MCF 10A (cell line): Measurements from ENCODE around the gene FBXW5. TPM values are rescaled to one million over a fixed set of nuclear protein-coding genes. Genes with fewer than 3 reads are reported as not detected.
A peak's percentile ranks its signal among the peaks of the same experiment; 100 is the strongest.

ENCODE experiments used
- BruUV-seq: library from RNA; stranded (reverse); fragments of 400-500 nt; replicated peaks from 2 replicates; lab custom pipeline; 2021; lab: Mats Ljungman, UMichigan
- CTCF ChIA-PET: fragments of 300-600 bp; sonication (Branson Sonifier 250); formaldehyde crosslinking; extraction: SDS; loops from one replicate; lab custom pipeline; 2021; ENCODE audit warnings: antibody characterized with exemption, inconsistent platforms; lab: Yijun Ruan, JAX
- POLR2A ChIA-PET: fragments of 300-600, 350-650 bp; sonication (Branson Sonifier 250); formaldehyde crosslinking; extraction: SDS; loops from one replicate; lab custom pipeline; 2020; ENCODE audit warnings: antibody characterized with exemption, inconsistent platforms; lab: Yijun Ruan, JAX
- DNase-seq: peaks from one replicate; pipeline ENCODE4 v3.0.0-alpha.2; 2018; ENCODE audit not compliant: unreplicated experiment
- H3K27ac Mint-ChIP-seq: one replicate; pipeline ENCODE4 v1.8.0; 2022; ENCODE audit warnings: mild to moderate bottlenecking, low read depth, mixed read lengths; ENCODE audit not compliant: unreplicated experiment
- H3K27me3 Mint-ChIP-seq: one replicate; pipeline ENCODE4 v1.8.0; 2022; ENCODE audit warnings: mixed read lengths; ENCODE audit not compliant: insufficient read depth, unreplicated experiment
- H3K36me3 Mint-ChIP-seq: one replicate; pipeline ENCODE4 v1.8.0; 2022; ENCODE audit warnings: mild to moderate bottlenecking, moderate library complexity, mixed read lengths; ENCODE audit not compliant: insufficient read depth, unreplicated experiment
- H3K4me1 Mint-ChIP-seq: one replicate; pipeline ENCODE4 v1.8.0; 2022; ENCODE audit warnings: mixed read lengths; ENCODE audit not compliant: insufficient read depth, unreplicated experiment
- H3K4me3 Mint-ChIP-seq: one replicate; pipeline ENCODE4 v1.8.0; 2022; ENCODE audit warnings: mild to moderate bottlenecking, moderate library complexity, mixed read lengths; ENCODE audit not compliant: unreplicated experiment
- H3K9me3 Mint-ChIP-seq: one replicate; pipeline ENCODE4 v1.8.0; 2022; ENCODE audit warnings: mixed read lengths; ENCODE audit not compliant: unreplicated experiment
- intact Hi-C: fragments of 100-400 bp; cut with micrococcal nuclease; formaldehyde crosslinking; loops from 2 replicates; pipeline ENCODE4 v1.14.1; 2022
- total RNA-seq: library from RNA; stranded (reverse); gene quantifications from 2 replicates; pipeline ENCODE4 v1.2.3, GENCODE V29; 2022
- TF ChIP-seq, protein P1 (sequence below): fragments of 200-600 bp; IDR thresholded peaks from one replicate; pipeline ENCODE4 v1.8.0; 2022; ENCODE audit warnings: antibody characterized with exemption, mild to moderate bottlenecking; ENCODE audit not compliant: unreplicated experiment

Gene FBXW5
- total RNA-seq, 1 experiment from 2014 or later, result 100 TPM

DNA sequence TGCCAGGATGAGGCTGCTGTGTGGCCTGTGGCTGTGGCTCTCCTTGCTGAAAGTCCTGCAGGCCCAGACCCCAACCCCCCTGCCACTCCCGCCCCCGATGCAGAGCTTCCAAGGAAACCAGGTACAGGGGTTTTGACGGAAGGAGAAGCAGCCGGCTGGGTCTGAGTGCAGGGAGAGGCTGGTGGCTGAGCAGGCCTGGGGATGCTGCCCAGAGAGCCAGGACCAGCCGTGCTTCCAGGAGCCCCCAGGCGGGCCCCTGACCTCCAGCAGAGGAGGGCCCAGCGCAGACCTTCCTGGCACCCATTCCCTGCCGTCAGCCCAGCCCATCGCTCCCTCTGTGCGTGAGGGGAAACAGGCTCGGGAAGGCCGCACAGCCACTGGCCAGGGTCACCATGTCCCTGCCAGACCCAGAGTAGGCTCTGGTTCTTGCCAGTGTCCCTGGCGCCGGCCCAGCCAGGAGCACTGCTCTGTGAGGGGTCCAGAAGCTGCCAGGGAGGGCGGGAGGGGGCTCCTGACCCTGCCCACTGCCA is 7.8 kb upstream of the FBXW5 start:
- TF ChIP-seq, protein P1, sequence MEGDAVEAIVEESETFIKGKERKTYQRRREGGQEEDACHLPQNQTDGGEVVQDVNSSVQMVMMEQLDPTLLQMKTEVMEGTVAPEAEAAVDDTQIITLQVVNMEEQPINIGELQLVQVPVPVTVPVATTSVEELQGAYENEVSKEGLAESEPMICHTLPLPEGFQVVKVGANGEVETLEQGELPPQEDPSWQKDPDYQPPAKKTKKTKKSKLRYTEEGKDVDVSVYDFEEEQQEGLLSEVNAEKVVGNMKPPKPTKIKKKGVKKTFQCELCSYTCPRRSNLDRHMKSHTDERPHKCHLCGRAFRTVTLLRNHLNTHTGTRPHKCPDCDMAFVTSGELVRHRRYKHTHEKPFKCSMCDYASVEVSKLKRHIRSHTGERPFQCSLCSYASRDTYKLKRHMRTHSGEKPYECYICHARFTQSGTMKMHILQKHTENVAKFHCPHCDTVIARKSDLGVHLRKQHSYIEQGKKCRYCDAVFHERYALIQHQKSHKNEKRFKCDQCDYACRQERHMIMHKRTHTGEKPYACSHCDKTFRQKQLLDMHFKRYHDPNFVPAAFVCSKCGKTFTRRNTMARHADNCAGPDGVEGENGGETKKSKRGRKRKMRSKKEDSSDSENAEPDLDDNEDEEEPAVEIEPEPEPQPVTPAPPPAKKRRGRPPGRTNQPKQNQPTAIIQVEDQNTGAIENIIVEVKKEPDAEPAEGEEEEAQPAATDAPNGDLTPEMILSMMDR, result no peak
- intact Hi-C loops, result no loop called here
- ChIA-PET POLR2A (no interaction called here), CTCF (interaction anchor here (0.6 to 1.6 kb wide), 2 partner anchors 10 to 432 kb away, joined by 3 read pairs; no protein-coding TSS in a partner anchor)
- Mint-ChIP-seq H3K27me3 (no peaks in the 10 kb centered on the region), H3K36me3 (no peaks in the 10 kb centered on the region), H3K4me1 (no peaks in the 10 kb centered on the region), H3K4me3 (no peak overlapping the region), H3K9me3 (peaks cover 10% of the 10 kb centered on the region), H3K27ac (no peak overlapping the region)
- no TSS peak for BruUV-seq
- DNase-seq, result no peak

GRCh38 chr9:136951541-136952320 is 7.2 kb upstream of the FBXW5 start, which contains the start of gene LCN12:
Gene LCN12 (plus strand): TSS chr9:136952273. CDS start chr9:136952328, 55 bp downstream.
- H3K9me3 Mint-ChIP-seq, result peaks cover 6% of the 10 kb centered on the region
- H3K27me3 Mint-ChIP-seq, result no peaks in the 10 kb centered on the region
- H3K36me3 Mint-ChIP-seq, result no peaks in the 10 kb centered on the region
- ChIA-PET CTCF (interaction anchor here (0.6 kb wide), 2 partner anchors 158 to 433 kb away, joined by 3 to 6 read pairs; no protein-coding TSS in a partner anchor), POLR2A (no interaction called here)
- intact Hi-C loops, result no loop called here
- no peak for DNase-seq
- H3K27ac Mint-ChIP-seq, result no peak within 1 kb of the TSS
- no peak within 1 kb of the TSS for H3K4me3 Mint-ChIP-seq
- TF ChIP-seq, protein P1, result no peak
- no peaks in the 10 kb centered on the region for H3K4me1 Mint-ChIP-seq
- BruUV-seq, result no TSS peak

DNA sequence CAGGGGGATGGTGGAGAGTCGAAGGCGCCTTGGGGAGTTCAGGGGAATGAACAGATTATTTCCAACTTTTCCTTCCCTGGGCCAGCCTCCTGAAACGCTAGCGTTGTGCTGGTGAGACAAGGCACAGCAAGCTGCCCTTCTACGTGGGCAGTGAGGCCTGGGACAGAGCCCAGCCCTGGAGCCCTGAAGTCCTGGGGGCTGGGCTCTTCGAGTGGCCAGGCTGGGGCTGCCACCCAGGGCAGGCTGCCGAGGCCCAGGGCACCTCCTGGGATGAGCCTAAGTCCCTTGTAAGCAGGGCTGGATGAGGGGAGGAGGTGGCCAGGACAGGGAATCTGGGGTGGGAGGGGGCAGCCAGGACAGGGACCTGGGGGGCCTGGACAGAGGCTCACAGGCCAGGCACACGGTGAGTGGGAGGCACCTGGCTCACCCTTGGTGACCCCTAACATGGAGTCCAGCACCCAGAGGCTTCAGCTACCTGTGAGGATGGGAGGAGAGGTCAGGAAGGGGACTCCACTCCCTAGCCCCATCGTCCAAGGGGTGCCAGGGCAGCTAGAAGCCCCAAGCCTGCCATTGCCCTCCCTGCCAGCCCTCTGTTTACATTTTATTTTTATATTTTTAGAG is 6.2 kb upstream of the FBXW5 start:
- H3K27me3 Mint-ChIP-seq, result no peaks in the 10 kb centered on the region
- no peaks in the 10 kb centered on the region for H3K36me3 Mint-ChIP-seq
- no peaks in the 10 kb centered on the region for H3K4me1 Mint-ChIP-seq
- ChIA-PET CTCF (interaction anchor here (0.6 to 1.3 kb wide), 2 partner anchors 78 to 157 kb away, joined by 3 to 6 read pairs; no protein-coding TSS in a partner anchor), POLR2A (interaction anchor here (1.4 kb wide), 1 partner anchor 14 kb away, joined by 4 read pairs; no protein-coding TSS in a partner anchor)
- intact Hi-C loops, result no loop called here
- H3K9me3 Mint-ChIP-seq, result no peaks in the 10 kb centered on the region
- no peak for DNase-seq
- TF ChIP-seq, protein P1, result no peak
- H3K4me3 Mint-ChIP-seq, result peak overlapping the region; percentile 84
- H3K27ac Mint-ChIP-seq, result no peak overlapping the region
- BruUV-seq, result no TSS peak
